BLaER1 (cell line): ENCODE data around the gene MALAT1.
A peak's percentile ranks its signal among the peaks of the same experiment; 100 is the strongest.
"Not testable (repeated sequence)": the region's sequence is repeated elsewhere in the genome, so short reads cannot be mapped to it uniquely, and the experiment has no call there.

Experiments
- H3K27ac ChIP-seq: shearing (Covaris generic); formaldehyde crosslinking; 2 replicates; pipeline ENCODE4 v1.8.1; 2022
- H3K27me3 ChIP-seq: shearing (Covaris generic); formaldehyde crosslinking; 2 replicates; pipeline ENCODE4 v1.8.1; 2022
- H3K36me3 ChIP-seq: shearing (Covaris generic); formaldehyde crosslinking; 2 replicates; pipeline ENCODE4 v1.8.1; 2022
- H3K4me1 ChIP-seq: shearing (Covaris generic); formaldehyde crosslinking; 2 replicates; pipeline ENCODE4 v1.8.1; 2022
- H3K4me2 ChIP-seq: shearing (Covaris generic); formaldehyde crosslinking; 2 replicates; pipeline ENCODE4 v1.8.1; 2022
- H3K4me3 ChIP-seq: shearing (Covaris generic); formaldehyde crosslinking; 2 replicates; pipeline ENCODE4 v1.8.1; 2022
- H3K9ac ChIP-seq: shearing (Covaris generic); formaldehyde crosslinking; 2 replicates; pipeline ENCODE4 v1.8.1; 2022
- H3K9me3 ChIP-seq: shearing (Covaris generic); formaldehyde crosslinking; 2 replicates; pipeline ENCODE4 v1.8.1; 2022
- H4K20me1 ChIP-seq: shearing (Covaris generic); formaldehyde crosslinking; 2 replicates; pipeline ENCODE4 v1.8.1; 2022
- Cebpa-rat ChIP-seq: shearing (Covaris generic); IDR thresholded peaks from 2 replicates; pipeline ENCODE4 v1.8.1; 2022

Gene MALAT1

DNA sequence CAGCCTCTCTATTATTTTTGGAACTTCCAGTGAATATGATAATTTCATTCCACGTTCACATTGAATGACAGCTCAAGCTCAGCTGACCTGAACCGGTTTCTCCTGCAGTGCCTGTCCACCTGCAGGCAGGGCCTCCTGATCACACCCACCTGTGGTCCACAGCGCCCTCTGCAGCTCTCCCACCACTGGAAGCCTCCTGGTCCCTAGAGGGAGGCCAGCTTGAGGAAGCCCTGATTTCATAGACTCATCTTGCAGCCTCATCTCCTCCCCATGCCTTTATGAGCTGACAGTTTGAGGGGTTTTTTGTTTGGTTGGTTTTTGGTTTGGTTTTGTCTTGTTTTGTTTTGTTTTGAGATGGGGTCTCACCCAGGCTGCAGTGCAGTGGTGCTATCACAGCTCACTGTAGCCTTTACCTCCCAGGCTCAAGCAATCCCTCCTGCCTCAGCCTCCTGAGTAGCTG, 29.9 kb upstream of the MALAT1 start:
- H3K4me3 ChIP-seq: no peak overlapping the region
- no peaks in the 10 kb centered on the region for H3K27me3 ChIP-seq
- H3K9ac ChIP-seq: no peak overlapping the region
- H3K4me2 ChIP-seq: peak overlapping the region; percentile 49
- peaks cover 45% of the 10 kb centered on the region for H3K4me1 ChIP-seq
- peak overlapping the region; percentile 18; the same call in 1 of the 2 replicates for H3K27ac ChIP-seq
- no peaks in the 10 kb centered on the region for H3K36me3 ChIP-seq
- H3K9me3 ChIP-seq: no peaks in the 10 kb centered on the region
- H4K20me1 ChIP-seq: no peaks in the 10 kb centered on the region
- no peak for TF ChIP-seq Cebpa-rat

DNA sequence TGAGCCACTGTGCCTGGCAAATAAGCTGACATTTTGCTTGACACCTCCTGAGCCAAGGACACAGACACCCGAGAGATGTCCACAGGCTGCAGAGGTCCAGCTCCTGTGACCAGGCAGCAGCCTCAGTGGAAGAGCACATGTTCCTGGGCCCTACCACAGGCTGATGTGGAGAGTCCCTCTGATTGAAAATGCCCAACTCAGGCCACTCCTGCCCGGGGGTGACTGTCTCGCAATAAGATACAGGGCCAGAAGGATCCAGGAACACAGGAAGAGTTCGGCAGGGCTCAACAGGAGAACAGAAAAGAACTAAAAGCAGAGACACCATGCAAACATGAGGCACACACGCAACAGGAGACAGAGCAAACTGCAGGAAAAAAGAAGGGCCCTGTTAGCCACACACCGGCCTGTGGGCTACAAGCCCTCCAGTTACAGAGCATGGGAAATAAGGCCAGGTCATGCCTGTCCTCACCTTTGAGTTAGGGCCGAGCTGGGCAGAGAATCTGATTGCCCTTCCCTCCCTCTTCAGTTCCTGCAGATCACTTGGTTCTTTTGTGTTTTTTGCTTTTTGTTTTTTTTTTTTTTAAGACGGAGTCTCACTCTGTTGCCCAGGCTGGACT, 28.3 kb upstream of the MALAT1 start:
- no peaks in the 10 kb centered on the region for H3K27me3 ChIP-seq
- peak overlapping the region; percentile 28 for H3K9ac ChIP-seq
- H3K4me3 ChIP-seq: no peak overlapping the region
- no peak for TF ChIP-seq Cebpa-rat
- H4K20me1 ChIP-seq: no peaks in the 10 kb centered on the region
- peak overlapping the region; percentile 86 for H3K27ac ChIP-seq
- H3K4me1 ChIP-seq: peaks cover 59% of the 10 kb centered on the region
- peak overlapping the region; percentile 90 for H3K4me2 ChIP-seq
- no peaks in the 10 kb centered on the region for H3K9me3 ChIP-seq
- H3K36me3 ChIP-seq: no peaks in the 10 kb centered on the region

DNA sequence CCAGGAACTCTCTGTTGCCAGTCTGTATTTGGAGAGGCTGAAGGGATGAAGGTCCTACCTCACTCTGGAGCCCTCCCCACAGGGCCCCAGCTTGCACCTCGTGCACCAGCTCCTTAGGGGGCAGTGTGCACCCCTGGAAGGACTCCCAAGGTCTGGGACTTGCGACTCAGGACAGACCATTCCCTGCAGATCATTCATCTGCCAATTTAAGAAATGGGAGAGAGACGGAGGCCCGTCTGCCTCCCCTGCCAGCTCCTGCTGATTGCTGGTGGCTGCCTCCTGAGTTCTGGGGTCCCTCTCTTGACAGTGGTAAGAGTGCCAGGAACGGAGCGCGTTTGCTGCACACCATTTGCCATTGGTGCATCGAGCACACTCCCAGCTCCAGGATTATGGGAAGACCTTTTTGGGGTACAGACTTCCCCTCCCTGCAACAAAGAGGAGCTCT, 27.4 kb upstream of the MALAT1 start:
- Histone ChIP-seq H3K4me2 (peak overlapping the region; percentile 90), H4K20me1 (no peaks in the 10 kb centered on the region), H3K4me3 (peak overlapping the region; percentile 43; the same call in 1 of the 2 replicates), H3K27me3 (no peaks in the 10 kb centered on the region), H3K9me3 (no peaks in the 10 kb centered on the region), H3K36me3 (no peaks in the 10 kb centered on the region), H3K4me1 (peaks cover 68% of the 10 kb centered on the region), H3K9ac (peak overlapping the region; percentile 73), H3K27ac (peak overlapping the region; percentile 86)
- TF ChIP-seq Cebpa-rat: no peak

DNA sequence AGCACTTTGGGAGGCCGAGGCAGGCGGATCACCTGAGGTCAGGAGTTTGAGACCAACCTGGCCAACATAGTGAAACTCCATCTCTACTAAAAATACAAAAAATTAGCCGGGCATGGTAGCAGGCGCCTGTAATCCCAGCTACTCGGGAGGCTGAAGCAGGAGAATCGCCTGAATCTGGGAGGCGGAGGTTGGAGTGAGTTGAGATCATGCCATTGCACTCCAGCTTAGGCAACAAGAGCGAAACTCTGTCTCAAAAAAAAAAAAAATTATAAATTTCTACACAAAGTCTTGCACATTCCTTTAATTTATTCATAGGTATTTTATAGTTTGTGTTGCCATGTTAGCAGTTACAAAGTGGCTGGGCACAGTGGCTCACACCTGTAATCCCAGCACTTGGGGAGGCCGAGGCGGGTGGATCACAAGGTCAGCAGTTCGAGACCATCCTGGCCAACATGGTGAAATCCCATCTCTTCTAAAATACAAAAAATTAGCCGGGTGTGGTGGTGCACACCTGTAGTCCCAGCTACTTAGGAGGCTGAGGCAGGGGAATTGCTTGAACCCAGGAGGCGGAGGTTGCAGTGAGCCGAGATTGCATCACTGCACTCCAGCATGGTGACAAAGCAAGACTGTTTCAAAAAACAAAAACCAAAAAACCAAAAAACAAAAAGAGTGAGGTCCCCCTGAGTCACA, 26.1 kb upstream of the MALAT1 start:
- H3K27ac ChIP-seq: peak overlapping the region; percentile 86
- not testable (repeated sequence) for H4K20me1 ChIP-seq, H3K27me3 ChIP-seq, H3K36me3 ChIP-seq, H3K9me3 ChIP-seq
- peaks cover 73% of the 10 kb centered on the region for H3K4me1 ChIP-seq
- H3K9ac ChIP-seq: peak overlapping the region; percentile 73
- peak overlapping the region; percentile 43 for H3K4me3 ChIP-seq
- peak overlapping the region; percentile 90 for H3K4me2 ChIP-seq

DNA sequence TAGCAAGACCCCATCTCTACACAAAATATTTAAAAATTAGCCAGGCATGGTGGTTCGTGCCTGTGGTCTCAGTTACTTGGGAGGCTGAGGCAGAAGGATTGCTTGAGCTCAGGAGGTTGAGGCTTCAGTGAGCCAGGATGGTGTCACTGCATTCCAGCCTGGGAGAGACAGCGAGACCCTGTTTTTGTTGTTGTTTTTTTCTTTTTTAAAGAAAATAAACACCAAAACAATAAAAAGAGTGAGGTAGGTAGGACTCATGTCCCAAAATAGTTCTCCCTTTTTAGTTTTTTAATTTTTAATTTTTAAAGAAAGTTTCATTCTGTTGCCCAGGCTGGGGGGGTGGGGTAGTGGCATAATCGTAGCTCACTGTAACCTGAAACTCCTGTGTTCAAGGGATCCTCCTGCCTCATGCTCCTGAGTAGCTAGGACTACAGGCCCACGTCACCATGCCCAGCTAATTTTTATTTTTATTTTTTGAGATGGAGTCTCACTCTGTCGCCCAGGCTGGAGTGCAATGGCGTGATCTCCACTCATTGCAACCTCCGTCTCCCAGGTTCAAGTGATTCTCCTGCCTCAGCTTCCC, 25.5 kb upstream of the MALAT1 start:
- Histone ChIP-seq H3K36me3 (no peaks in the 10 kb centered on the region), H3K27me3 (no peaks in the 10 kb centered on the region), H3K4me2 (peak overlapping the region; percentile 90), H3K9ac (no peak overlapping the region), H3K27ac (peak overlapping the region; percentile 86), H3K9me3 (no peaks in the 10 kb centered on the region), H3K4me3 (no peak overlapping the region), H3K4me1 (peaks cover 80% of the 10 kb centered on the region), H4K20me1 (no peaks in the 10 kb centered on the region)
- TF ChIP-seq Cebpa-rat: no peak

DNA sequence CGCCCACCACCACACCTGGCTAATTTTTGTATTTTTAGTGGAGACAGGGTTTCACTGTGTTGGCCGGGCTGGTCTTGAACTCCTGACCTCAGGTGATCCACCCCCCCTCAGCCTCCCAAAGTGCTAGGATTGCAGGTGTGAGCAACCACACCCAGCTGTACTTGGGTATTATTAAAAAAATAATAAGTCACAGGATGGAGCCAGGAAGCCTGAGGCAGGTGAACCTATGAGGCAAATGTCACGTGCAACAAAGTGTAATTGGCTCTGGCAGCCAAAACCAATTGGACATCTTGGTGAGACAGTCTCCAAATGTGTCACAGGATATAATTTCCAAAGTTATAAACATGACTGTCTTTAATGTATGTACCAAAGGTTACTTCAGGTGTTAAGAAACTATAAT, 24.0 kb upstream of the MALAT1 start:
- Histone ChIP-seq H3K4me2 (no peak overlapping the region), H3K9ac (no peak overlapping the region), H3K27ac (no peak overlapping the region), H3K4me3 (no peak overlapping the region), H3K36me3 (no peaks in the 10 kb centered on the region), H3K27me3 (no peaks in the 10 kb centered on the region), H4K20me1 (no peaks in the 10 kb centered on the region), H3K4me1 (peaks cover 86% of the 10 kb centered on the region), H3K9me3 (no peaks in the 10 kb centered on the region)
- no peak for TF ChIP-seq Cebpa-rat

DNA sequence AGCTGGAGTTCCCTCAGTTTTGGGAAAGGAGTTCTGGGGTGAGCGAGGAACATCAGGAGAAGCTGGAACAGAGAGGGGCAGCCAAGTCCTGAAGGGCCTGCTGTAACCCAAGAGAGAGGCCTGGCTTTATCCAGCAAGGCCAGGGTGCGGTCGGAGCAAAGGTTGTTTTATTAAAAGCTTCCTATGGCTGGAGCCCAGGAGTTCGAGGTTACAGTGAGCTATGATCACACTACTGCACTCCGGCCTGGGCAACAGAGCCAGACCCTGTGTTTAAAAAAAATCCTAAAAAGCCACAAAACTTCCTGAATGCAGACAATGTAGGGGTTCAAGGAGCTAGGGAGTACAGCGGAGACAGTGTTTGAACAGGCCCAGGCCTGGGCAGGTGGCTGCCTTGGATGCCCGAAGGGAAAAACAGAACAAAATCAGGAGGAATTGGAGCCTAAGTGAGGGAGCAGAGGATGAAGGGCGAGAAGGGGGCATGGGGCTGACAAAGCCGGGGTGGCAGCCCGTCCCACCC, 22.2 kb upstream of the MALAT1 start:
- peak overlapping the region; percentile 97 for H3K4me2 ChIP-seq
- peaks cover 78% of the 10 kb centered on the region for H3K4me1 ChIP-seq
- H3K27me3 ChIP-seq: no peaks in the 10 kb centered on the region
- no peaks in the 10 kb centered on the region for H3K36me3 ChIP-seq
- H3K9ac ChIP-seq: peak overlapping the region; percentile 97
- no peaks in the 10 kb centered on the region for H3K9me3 ChIP-seq
- H3K4me3 ChIP-seq: peak overlapping the region; percentile 79
- H3K27ac ChIP-seq: peak overlapping the region; percentile 99
- H4K20me1 ChIP-seq: no peaks in the 10 kb centered on the region
- no peak for TF ChIP-seq Cebpa-rat

DNA sequence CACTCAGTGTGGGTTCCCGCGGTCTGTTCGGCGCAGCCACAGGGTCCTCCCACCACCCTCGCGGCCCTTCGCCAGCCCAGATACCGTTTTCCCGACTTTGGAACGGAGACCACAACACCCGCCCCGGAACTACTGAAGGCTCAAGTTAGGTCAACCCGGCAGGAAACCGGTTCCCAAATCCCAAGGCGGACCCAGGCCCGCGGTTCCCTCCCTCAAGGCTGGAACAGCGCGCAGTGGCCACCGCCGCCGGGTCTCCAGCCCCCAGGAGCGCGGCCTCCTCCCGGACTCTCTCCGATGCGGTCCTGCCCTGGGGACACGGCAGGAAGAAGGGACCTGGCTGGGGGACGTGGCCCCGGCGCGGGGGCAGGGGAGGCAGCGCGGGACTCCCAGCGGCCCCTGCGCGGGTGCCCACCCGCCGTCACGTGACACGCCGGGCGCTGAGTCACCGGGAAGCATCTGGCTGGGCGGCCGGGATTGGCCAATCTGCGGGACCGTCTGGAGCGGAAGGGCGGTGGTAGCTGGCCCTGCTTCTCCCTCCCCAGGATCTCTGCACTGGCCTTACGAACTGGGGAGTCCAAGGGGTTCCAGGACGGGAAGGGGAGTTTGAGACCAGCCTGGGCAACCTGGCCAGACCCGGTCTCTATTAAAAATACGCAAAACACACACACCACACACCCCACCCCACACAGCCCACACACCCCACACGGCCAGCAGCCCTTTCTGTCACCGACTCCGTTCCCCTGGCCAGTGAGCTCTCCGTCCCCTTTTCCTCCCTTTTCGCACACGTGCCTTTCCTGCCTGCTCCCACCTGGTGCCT, 21.5 kb upstream of the MALAT1 start:
- H3K36me3 ChIP-seq: no peaks in the 10 kb centered on the region
- H3K4me3 ChIP-seq: peak overlapping the region; percentile 79
- H3K4me2 ChIP-seq: peak overlapping the region; percentile 97
- no peaks in the 10 kb centered on the region for H3K9me3 ChIP-seq
- TF ChIP-seq Cebpa-rat: peak; percentile 85
- H3K9ac ChIP-seq: peak overlapping the region; percentile 97
- H3K27ac ChIP-seq: peak overlapping the region; percentile 99
- no peaks in the 10 kb centered on the region for H3K27me3 ChIP-seq
- no peaks in the 10 kb centered on the region for H4K20me1 ChIP-seq
- peaks cover 72% of the 10 kb centered on the region for H3K4me1 ChIP-seq

DNA sequence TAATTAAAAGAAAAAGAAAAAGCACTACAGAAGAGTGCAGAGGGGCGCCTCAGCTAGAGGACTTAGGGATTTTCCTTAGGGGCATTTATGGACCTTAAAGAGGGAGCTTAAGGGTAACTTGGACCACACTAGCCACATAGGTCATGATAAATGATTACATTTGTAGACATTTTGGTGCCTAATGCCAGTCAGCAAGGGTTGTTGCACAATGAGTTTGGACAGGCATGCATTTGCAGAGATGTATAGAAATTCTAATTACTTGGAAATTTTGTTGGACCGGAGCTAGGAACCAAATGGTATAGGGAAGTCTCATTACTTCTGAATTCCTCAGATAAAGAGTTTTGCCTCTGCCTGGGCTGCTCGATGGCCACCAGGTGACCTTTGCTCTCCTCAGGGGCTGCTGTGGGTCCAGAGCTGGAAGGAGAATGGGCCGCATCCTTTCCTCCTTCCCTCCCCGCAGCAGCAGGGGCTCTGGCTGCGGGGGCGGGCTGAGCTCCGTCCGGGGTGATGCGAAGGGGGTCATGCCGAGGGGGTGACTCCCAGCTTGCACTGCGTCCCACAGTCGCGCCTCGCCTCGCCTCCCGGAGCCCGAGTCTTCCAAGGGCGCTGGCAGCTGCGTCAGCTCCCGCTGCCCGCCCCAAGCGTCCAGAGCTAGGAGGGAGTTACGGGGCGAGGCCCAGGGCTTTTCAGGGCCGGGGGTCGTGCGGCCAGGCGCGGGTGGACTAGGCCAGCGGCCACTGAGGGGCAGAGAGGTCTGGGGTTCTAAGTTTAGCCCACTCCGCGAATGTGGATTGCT, 20.3 kb upstream of the MALAT1 start:
- Histone ChIP-seq H4K20me1 (no peaks in the 10 kb centered on the region), H3K4me3 (peak overlapping the region; percentile 79; the same call in 1 of the 2 replicates), H3K27ac (peak overlapping the region; percentile 99), H3K9me3 (no peaks in the 10 kb centered on the region), H3K27me3 (no peaks in the 10 kb centered on the region), H3K4me1 (peaks cover 59% of the 10 kb centered on the region), H3K9ac (peak overlapping the region; percentile 97), H3K36me3 (no peaks in the 10 kb centered on the region), H3K4me2 (peak overlapping the region; percentile 97)
- no peak for TF ChIP-seq Cebpa-rat
